PC-9 (cell line): ENCODE measurements around the gene MRPS9.

Experiments used
- CTCF ChIP-seq: fragments of 200-600 bp; sonication (generic); conservative IDR thresholded peaks from 2 replicates; pipeline ENCODE4 v1.6.1; 2017; ENCODE audit warnings: mixed run types, antibody characterized with exemption, mild to moderate bottlenecking, moderate library complexity
- EZH2 ChIP-seq: fragments of 200-600 bp; sonication (generic); IDR thresholded peaks from 2 replicates; pipeline ENCODE4 v1.8.0; 2017; ENCODE audit warnings: antibody characterized with exemption, low read depth

GRCh38 chr2:105007367-105007766 lies 30.5 kb upstream of the MRPS9 start:
- TF ChIP-seq CTCF = no peak
- TF ChIP-seq EZH2 = no peak
